Measurements from ENCODE around the gene ATG16L1. TPM values are rescaled to one million over a fixed set of nuclear protein-coding genes. Genes with fewer than 3 reads are reported as not detected.

Gene ATG16L1
- 29.3 TPM for total RNA-seq (ENCODE audit: unreplicated experiment)
- long read RNA-seq, partial matches to known transcripts, result 0 of 4 reads
- long read RNA-seq, other reads (novel, unspliced or antisense), result 1 of 4 reads

- peak within 1 kb of the TSS; percentile 81 for H3K27ac Mint-ChIP-seq (ENCODE audit: unreplicated experiment)
- DNase-seq, result peak; percentile 97
- peaks cover 2% of the 10 kb centered on the region for H3K9me3 Mint-ChIP-seq (ENCODE audit: unreplicated experiment)
- peaks cover 3% of the 10 kb centered on the region for H3K4me1 Mint-ChIP-seq (ENCODE audit: low read depth, unreplicated experiment)
- no peaks in the 10 kb centered on the region for H3K27me3 Mint-ChIP-seq (ENCODE audit: unreplicated experiment)
- TF ChIP-seq, protein P1, sequence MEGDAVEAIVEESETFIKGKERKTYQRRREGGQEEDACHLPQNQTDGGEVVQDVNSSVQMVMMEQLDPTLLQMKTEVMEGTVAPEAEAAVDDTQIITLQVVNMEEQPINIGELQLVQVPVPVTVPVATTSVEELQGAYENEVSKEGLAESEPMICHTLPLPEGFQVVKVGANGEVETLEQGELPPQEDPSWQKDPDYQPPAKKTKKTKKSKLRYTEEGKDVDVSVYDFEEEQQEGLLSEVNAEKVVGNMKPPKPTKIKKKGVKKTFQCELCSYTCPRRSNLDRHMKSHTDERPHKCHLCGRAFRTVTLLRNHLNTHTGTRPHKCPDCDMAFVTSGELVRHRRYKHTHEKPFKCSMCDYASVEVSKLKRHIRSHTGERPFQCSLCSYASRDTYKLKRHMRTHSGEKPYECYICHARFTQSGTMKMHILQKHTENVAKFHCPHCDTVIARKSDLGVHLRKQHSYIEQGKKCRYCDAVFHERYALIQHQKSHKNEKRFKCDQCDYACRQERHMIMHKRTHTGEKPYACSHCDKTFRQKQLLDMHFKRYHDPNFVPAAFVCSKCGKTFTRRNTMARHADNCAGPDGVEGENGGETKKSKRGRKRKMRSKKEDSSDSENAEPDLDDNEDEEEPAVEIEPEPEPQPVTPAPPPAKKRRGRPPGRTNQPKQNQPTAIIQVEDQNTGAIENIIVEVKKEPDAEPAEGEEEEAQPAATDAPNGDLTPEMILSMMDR (IDR thresholded peaks at IDR 0.05; ENCODE audit: partially characterized antibody, unreplicated experiment), result peak; percentile 72
- H3K4me3 Mint-ChIP-seq (ENCODE audit: unreplicated experiment), result peak within 1 kb of the TSS; percentile 93
- H3K36me3 Mint-ChIP-seq (ENCODE audit: unreplicated experiment), result no peaks in the 10 kb centered on the region
Observed at GRCh38 chr2:233251306-233252116, at the start of gene ATG16L1. TSS of gene ATG16L1 (plus strand) at chr2:233251673. CDS start at chr2:233251828, 155 bp downstream.

GRCh38 chr2:233202531-233202944, 48.9 kb upstream of the ATG16L1 start:
- no peak overlapping the region for H3K4me3 Mint-ChIP-seq (ENCODE audit: unreplicated experiment)
- TF ChIP-seq, protein P1 (IDR thresholded peaks at IDR 0.05; ENCODE audit: partially characterized antibody, unreplicated experiment), result no peak
- no peak for DNase-seq
- peaks cover 8% of the 10 kb centered on the region for H3K4me1 Mint-ChIP-seq (ENCODE audit: low read depth, unreplicated experiment)
- H3K9me3 Mint-ChIP-seq (ENCODE audit: unreplicated experiment), result peaks cover 13% of the 10 kb centered on the region
- H3K36me3 Mint-ChIP-seq (ENCODE audit: unreplicated experiment), result peaks cover 11% of the 10 kb centered on the region
- H3K27ac Mint-ChIP-seq (ENCODE audit: unreplicated experiment), result no peak overlapping the region
- peaks cover 7% of the 10 kb centered on the region for H3K27me3 Mint-ChIP-seq (ENCODE audit: unreplicated experiment)

DNA sequence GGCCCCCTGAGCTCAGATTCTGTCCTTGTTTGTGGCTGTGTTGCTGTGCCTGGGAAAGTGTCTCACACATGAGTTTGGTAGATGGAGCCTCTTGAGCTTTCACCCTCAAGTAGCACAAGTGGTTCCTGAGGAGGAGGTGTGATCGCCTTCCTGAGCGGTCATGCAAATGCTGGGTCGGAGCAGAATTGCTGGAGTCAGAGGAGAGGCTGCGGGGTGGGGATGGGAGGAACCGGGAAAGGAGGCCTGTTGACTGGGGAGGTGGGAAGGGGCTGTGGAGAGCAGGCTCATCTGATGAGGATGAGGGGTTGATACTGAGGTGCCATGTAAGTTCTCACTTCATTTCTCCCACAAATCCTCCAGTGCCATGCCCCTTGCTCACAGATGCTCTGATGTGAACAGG, 48.4 kb upstream of the ATG16L1 start:
- H3K4me3 Mint-ChIP-seq (ENCODE audit: unreplicated experiment), result no peak overlapping the region
- no peak for DNase-seq
- peaks cover 5% of the 10 kb centered on the region for H3K27me3 Mint-ChIP-seq (ENCODE audit: unreplicated experiment)
- peaks cover 8% of the 10 kb centered on the region for H3K4me1 Mint-ChIP-seq (ENCODE audit: low read depth, unreplicated experiment)
- no peak overlapping the region for H3K27ac Mint-ChIP-seq (ENCODE audit: unreplicated experiment)
- H3K36me3 Mint-ChIP-seq (ENCODE audit: unreplicated experiment), result peaks cover 11% of the 10 kb centered on the region
- peaks cover 13% of the 10 kb centered on the region for H3K9me3 Mint-ChIP-seq (ENCODE audit: unreplicated experiment)
- TF ChIP-seq, protein P1 (IDR thresholded peaks at IDR 0.05; ENCODE audit: partially characterized antibody, unreplicated experiment), result no peak

DNA sequence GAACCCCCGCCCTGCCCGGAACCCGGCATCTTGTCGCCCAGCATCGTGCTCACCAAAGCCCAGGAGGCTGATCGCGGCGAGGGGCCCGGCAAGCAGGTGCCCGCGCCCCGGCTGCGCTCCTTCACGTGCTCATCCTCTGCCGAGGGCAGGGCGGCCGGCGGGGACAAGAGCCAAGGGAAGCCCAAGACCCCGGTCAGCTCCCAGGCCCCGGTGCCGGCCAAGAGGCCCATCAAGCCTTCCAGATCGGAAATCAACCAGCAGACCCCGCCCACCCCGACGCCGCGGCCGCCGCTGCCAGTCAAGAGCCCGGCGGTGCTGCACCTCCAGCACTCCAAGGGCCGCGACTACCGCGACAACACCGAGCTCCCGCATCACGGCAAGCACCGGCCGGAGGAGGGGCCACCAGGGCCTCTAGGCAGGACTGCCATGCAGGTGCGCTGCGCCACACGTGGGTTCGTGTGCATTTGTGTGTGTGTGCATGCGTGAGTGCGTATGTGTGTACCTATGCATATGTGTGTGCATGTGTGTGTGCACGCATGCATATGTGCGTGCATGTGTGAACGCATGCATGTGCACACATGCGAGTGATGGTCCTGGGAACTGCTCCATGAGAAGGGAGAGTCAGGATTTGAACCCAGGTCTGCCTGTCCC, 47.1 kb upstream of the ATG16L1 start:
- H3K27ac Mint-ChIP-seq (ENCODE audit: unreplicated experiment), result no peak overlapping the region
- peaks cover 11% of the 10 kb centered on the region for H3K36me3 Mint-ChIP-seq (ENCODE audit: unreplicated experiment)
- peaks cover 7% of the 10 kb centered on the region for H3K27me3 Mint-ChIP-seq (ENCODE audit: unreplicated experiment)
- no peak overlapping the region for H3K4me3 Mint-ChIP-seq (ENCODE audit: unreplicated experiment)
- peaks cover 13% of the 10 kb centered on the region for H3K9me3 Mint-ChIP-seq (ENCODE audit: unreplicated experiment)
- H3K4me1 Mint-ChIP-seq (ENCODE audit: low read depth, unreplicated experiment), result peaks cover 8% of the 10 kb centered on the region
- DNase-seq, result no peak
- TF ChIP-seq, protein P1 (IDR thresholded peaks at IDR 0.05; ENCODE audit: partially characterized antibody, unreplicated experiment), result no peak

Data from glutamatergic neuron (in vitro differentiated cells).